ENCODE measurements around the gene GALNS. TPM values are rescaled to one million over a fixed set of nuclear protein-coding genes. Genes with fewer than 3 reads are reported as not detected.

The GALNS gene
- total RNA-seq, 1 donor from 2014 or later, result 15.8 TPM

DNA sequence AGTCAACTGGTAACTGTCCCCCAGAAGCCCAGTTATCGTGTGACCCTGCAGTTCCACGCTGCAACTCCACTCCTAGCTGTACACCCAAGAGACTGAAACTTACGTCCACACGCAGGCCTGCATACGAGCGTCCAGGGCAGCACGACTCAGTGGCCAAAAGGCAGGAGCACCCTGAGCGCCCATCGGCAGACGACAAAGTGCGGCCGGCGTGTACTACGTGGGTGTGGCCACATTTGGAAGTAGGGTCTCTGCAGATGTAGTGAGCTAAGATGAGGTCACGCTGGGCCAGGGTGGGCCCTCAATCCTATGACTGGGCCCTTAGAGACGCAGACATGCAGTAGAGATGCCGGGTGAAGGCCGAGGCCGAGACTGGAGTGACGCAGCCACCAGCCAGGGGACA is 13.5 kb downstream of the GALNS start:
- DNase-seq (ENCODE audit: missing footprints) (no peak), ATAC-seq (no peak)
- intact Hi-C loops (cut with DNase I), result no loop called here

DNA sequence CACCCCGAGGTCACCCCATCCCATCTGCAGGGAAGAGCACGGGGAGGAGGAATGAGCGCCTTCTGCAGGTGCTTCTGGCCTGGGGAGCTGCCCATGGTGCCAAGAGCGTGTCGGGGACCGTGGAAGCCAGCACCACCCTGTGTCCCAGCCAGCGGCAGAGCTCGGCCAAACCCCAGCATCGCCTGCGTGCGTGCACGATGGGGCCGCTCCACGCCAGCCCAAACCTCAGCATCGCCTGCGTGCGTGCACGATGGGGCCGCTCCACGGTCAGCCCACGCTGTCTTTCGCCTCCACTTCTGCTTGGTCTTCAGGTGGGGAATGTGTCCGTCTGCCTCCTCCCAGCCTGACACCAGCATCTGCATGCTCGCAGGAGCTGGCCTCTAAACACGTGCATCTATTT is 13.9 kb downstream of the GALNS start:
- DNase-seq (ENCODE audit: missing footprints), result no peak
- no peak for ATAC-seq
- intact Hi-C loops (cut with DNase I), result no loop called here

DNA sequence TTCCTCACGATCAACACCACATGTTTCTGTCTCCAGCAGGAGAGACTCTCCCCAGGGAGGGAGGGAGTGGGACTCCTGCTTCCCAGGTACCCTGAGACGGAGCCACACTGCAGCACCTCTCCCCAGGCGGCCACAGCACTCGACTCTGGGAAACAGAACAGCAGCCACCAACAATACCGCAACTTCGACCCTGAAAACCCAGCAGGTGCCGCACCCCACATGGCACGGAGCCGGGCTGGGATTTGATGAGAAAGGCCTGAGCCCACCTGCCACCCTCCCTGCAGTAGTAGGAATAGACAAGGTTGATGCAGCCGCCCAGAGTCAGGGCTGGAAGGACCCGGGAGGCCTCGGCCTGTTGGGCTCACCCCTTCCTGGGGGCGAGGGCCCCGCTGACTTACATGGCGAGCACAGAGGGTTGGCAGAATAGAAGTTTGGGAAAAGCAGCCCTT is 14.4 kb downstream of the GALNS start:
- ATAC-seq (no peak), DNase-seq (ENCODE audit: missing footprints) (no peak)
- intact Hi-C loops (cut with DNase I), result no loop called here

DNA sequence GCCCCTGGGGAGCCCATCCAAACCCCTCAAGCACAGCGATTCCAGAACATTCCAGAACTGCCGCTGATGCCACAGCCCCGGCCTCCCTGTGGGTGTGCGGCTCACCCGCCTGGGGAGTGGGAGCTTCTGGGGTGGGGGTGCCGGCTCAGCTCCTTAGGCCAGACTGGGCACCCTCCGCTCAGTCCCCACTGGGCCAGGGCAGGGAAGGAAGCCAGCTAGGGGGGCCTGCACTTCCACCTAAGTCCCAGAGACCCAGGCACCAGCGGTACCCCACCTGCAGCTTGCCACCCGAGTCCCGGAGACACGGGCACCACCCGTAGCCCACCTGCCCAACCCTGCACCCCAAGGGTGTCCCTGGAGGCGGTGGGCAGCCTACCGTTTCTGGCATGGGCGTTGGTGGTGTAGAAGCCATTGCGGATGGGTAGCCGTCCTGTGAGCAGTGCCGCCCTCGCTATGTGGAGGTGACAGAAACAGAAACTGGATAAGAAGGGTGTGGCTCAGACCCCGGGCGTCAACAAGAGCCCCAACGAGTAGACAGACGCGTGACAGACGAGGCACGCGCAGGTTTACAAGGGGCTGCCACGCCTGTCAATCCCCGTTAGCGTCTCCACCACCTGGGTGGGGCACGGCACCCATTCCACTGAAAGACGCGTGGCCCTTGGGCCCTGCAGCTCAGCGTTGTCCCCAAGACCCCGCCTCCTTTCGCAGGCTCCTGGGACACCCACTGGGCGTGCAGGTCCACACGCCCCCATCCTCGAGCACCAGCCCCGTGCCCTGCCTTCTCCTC is 15.0 kb downstream of the GALNS start:
- intact Hi-C loops (cut with DNase I), result no loop called here
- no peak for DNase-seq (ENCODE audit: missing footprints)
- ATAC-seq, result no peak

DNA sequence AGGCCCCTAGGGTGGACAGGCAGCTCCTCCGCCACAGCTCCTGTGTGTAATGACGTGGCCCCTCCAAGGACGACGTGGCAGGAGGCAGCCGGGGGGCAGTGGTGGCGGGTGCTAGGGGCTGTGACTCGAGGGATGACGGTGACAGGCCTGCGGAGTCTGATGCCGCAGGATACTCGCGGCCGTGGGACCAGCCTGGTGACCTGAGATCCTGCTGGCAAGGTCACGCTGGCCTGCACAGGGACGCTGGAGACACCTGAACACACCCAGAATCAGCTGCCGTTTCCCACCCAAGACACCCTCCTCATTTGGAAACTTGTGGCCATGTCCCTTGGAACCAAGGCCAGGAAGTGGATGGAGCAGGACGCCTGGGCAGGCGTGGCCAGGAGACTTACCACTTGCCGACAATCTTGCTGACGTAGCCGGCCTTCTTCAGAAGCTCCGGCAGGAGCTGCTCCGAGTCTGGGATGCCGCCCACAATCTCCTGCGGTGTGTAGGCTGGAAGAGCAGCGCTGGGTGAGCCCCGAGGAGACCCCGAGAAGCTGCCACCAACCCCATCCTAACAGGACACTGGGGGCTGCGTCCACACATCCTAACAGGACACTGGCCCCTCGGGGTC is 16.0 kb downstream of the GALNS start:
- ATAC-seq (no peak), DNase-seq (ENCODE audit: missing footprints) (no peak)
- intact Hi-C loops (cut with DNase I), result no loop called here

DNA sequence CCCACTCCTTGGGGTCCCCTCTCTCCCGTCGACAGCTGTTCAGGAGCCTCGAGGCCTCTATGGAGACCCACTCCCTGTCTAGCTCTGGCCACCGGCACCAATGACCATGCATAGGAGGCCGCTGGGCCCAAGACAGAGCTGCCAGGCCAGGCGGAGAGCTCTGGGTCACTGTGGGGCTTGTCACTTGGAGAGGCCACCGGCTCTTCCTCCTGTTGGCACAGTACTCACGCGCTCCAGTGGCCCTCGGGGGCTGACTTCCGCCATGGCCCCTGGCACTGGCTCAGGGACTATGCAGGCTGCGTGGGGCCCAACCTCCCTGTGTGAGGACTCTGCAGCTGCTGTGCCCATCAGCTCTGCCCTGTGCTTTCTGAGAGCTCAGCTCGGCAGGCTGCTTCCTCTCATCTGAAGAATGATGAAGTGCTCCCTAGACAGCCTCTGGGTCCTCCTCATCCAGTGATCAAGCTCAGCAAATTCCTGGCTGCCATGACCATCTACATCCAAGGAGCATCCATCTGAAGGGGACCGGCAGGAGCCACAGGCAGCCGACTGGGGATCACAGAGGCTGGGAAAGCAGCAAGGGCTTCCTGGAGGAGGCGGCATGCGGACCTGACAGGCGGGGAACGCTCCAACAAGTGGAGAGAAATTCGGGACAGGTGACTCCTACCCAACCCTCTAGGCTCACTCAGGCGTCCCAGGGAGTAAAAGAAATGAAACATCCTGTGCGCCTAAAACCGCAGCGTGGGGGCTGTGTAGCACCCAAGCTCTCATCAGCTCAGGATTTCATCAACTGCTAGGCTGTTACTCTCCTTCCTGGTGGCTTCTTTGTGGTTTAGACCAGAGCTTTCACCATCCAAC is 16.8 kb downstream of the GALNS start:
- intact Hi-C loops (cut with DNase I), result no loop called here
- DNase-seq (ENCODE audit: missing footprints), result no peak
- ATAC-seq, result no peak

DNA sequence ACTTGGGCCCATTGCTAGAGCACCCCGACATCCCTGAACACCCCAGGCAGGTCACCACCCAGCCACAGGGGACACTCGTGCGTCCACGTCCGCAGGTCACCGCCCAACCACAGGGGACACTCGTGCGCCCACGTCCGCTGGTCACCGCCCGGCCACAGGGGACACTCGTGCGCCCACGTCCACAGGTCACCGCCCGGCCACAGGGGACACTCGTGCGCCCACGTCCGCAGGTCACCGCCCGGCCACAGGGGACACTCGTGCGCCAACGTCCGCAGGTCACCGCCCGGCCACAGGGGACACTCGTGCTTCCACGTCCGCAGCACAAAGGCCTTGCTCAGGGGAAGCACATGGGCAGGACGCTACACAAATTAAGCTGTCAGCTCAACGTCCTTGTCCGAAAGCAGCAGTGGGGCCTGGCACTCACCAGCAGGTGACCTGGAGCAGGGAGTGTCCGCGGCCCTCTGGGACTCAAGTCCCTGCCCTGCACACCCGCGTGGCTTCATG is 17.7 kb downstream of the GALNS start:
- no peak for DNase-seq (ENCODE audit: missing footprints)
- ATAC-seq, result no peak
- intact Hi-C loops (cut with DNase I), result no loop called here

DNA sequence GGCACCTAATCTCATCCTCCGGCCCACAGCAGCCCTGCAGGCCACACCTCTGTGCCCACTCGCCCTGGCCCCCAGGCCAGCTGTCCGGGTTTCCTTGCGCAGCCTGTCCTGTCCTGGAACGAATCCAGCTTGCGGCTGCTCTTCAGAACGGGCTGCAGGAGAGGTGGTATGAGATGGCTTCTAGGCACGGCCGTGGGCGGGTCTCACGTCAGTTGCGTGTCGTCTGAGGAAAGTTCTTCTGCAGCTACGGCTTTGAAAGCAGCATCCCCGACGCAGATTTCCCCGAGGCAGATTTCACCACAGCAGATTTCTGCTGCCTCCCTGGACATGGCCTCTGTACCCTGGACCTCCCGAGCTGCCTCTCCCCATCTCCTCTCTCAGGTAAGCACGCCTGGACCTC is 18.2 kb downstream of the GALNS start:
- DNase-seq (ENCODE audit: missing footprints) (no peak), ATAC-seq (no peak)
- intact Hi-C loops (cut with DNase I), result no loop called here

DNA sequence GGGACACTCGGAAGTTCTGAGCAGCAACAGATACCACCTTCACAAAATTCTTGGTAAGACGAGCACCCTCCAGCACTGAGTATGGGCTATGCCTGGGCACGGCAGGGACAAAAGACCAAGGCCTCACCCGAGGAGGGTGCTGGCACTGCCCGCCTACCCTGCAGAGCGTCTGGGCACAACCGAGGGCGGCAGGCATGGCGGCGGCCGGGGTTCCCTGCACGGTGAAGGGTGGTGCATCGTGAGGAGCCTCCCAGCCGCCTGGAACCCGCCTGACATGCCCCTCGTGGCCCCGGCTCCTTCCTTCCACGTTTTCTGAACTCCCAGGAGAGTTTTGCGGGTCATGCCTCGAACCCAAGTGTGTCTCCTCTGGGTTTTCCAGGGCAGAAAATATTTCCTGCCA is 18.9 kb downstream of the GALNS start:
- DNase-seq (ENCODE audit: missing footprints), result no peak
- intact Hi-C loops (cut with DNase I), result no loop called here
- ATAC-seq, result no peak

DNA sequence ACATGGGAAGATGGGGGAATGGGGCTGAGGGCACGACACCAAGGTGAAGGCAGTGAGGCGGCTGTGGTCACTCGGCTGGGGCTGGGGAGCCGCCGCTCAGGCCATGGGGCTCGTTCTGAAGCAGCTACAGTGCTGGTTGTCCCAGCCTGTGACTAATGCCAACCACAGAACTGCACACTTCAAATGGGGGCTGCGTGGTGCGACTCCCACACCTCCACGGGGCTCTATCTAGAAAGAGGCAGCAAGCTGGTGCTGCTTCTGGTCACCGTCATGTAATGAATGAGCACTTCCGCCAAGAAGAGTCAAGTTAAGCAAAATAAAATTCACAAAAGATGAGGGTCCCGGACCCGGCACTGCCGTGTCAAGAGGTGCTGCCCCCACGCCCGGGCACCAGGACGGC is 20.0 kb downstream of the GALNS start:
- intact Hi-C loops (cut with DNase I), result no loop called here
- no peak for DNase-seq (ENCODE audit: missing footprints)
- no peak for ATAC-seq

DNA sequence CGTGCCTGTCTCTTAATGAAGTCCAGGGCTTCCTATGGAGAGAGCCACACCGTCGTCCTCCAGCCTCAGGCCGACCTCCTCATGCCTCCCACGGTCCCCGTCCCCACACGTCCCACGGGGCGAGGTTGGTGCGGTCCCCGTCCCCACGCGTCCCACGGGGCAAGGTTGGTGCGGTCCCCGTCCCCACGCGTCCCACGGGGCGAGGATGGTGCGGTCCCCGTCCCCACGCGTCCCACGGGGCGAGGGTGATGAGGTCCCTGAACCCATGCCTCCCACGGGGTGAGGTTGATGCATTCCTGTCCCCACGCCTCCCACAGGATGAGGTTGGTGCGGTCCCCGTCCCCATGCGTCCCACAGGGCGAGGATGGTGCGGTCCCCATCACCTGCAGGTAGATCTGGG is 20.9 kb downstream of the GALNS start:
- ATAC-seq, result no peak
- no peak for DNase-seq (ENCODE audit: missing footprints)
- intact Hi-C loops (cut with DNase I), result no loop called here

DNA sequence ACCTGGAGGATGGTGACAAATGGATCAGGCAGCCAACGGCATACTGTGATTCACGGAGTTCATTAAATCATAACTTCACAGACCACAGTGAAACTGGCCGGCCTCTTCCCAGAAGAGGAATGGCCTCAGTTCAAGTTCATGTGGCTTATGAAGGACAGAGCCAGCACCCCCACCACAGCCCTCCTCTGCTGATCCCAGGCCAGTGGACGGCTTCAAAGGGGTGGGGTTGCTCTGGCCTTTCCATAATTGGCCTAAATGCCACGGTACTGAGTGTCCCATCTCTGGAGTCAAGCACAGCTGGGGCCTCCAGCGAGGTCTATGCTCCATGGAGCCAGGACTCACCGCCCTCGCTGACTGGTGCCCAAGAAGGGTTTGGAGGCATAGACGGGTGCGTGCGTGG is 21.4 kb downstream of the GALNS start:
- intact Hi-C loops (cut with DNase I), result no loop called here
- DNase-seq (ENCODE audit: missing footprints) (no peak), ATAC-seq (no peak)

DNA sequence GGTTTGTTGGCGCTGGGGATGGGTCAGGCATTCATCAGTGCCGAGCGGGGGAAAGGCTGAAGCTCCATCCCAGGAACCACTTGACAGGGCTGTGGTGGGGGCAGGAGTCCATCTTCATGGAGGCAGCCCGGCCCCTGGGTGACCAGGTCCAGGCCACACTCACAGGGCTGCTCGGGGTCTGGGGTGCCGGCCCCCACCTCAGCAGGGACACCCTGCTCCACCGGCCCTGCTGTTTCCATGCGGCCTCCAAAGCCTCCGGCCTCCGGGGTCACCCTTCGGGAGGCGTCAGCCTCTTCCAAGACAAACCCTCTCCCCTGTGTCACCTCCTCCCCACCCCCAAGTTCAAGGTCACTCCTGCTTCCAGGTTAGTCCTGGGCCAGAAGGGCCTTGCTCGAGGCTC is 22.1 kb downstream of the GALNS start:
- no peak for DNase-seq (ENCODE audit: missing footprints)
- no peak for ATAC-seq
- intact Hi-C loops (cut with DNase I), result no loop called here

DNA sequence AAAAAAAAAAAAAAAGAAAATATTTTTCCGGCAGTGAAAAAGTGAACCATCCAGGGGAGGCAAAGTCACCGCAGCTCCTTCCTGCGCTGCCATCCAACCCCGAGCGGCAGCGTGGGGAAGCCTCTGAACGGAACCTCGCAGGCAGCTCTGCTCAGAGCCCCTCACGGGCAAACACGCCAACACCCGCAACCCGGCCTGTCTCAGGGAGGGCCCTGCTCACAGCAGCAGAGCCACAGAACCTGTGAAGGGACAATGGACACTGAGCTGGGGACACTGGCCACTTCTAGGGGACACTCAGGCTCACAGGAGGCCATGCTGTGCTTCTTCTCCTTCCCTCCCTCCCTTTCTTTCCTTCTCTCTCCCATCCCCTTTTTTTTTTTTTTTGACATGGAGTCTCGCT is 23.7 kb downstream of the GALNS start:
- no peak for ATAC-seq
- DNase-seq (ENCODE audit: missing footprints), result no peak
- intact Hi-C loops (cut with DNase I), result no loop called here

DNA sequence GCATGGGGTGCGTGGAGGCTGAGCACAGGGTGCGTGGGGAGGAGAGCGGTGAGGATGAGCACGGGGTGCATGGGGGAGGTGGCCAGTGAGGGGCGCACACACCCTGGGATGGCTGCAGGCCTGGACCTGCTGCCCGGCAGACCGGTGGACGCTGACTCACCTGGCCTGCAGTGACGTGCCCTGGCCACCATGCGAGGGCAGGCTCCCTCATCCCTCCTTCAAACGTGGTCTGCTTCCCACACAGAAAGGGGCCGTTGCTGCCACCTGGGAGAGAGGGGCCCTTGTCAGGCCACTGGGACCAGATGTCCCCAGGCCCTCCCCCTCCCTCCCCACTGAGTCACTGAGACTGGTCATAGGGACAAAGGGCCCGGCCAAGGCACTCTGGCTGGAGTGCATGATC is 24.9 kb downstream of the GALNS start:
- DNase-seq (ENCODE audit: missing footprints) (no peak), ATAC-seq (no peak)
- intact Hi-C loops (cut with DNase I), result no loop called here

DNA sequence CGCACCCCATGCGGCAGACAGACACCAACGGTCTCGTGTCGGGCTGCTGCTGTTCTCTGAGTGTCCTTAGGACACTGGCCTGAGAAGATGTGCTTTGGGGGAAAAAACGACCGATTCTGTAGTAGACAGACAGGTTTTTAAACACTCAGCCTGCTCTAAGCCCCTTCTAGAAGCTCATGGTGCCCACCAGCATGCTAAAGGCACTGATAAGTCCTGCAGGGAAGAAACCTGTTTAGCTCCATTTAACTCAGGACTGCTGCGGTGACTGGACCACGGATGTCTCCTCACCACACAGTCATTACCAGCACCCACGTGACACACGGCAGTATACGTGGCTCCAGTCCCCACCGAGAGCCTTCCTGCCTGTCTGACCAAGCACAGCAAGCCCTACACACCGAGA is 26.0 kb downstream of the GALNS start:
- ATAC-seq, result no peak
- DNase-seq (ENCODE audit: missing footprints), result no peak
- intact Hi-C loops (cut with DNase I), result no loop called here

DNA sequence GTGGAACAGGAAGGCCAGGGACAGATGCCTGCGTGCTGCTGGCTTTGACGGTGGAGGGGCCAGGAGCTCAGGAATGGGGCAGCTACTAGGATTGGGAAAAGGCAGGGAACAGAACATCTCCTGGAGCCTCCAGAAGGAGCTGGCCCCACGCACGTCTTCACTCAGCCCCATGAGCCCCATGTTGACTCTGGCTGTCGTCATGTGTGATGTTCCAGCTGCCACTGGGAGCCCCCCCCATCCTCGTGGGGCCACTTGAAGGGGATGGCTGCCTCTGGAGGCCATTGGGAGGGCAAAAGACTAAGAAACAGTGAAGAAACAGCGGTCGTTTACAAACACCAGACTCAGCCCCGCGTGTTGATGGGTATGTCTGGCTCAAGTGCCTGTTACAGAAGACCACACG is 26.5 kb downstream of the GALNS start:
- DNase-seq (ENCODE audit: missing footprints) (no peak), ATAC-seq (peak; percentile 69)

DNA sequence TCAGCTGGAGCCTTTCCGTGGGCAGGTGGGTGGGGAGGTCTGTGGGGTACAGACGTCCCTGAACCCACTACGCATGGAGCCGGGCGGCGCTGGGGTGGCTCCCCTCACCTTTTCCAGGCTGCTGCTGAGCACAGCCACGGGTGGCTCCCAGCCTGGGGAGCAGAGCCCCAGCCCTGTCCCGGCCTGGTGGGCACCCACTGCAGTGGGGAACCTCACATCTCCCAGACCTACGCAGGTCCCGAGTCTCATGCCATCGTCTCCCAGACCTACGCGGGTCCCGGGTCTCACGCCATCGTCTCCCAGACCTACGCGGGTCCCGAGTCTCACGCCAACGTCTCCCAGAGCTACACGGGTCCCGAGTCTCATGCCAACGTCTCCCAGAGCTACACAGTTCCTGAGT is 28.0 kb downstream of the GALNS start:
- DNase-seq (ENCODE audit: missing footprints), result no peak
- ATAC-seq, result no peak
- intact Hi-C loops (cut with DNase I), result no loop called here

More for the DNA sequence above, 26.5 kb downstream of the GALNS start:
- intact Hi-C loops (cut with DNase I), result no loop called here

DNA sequence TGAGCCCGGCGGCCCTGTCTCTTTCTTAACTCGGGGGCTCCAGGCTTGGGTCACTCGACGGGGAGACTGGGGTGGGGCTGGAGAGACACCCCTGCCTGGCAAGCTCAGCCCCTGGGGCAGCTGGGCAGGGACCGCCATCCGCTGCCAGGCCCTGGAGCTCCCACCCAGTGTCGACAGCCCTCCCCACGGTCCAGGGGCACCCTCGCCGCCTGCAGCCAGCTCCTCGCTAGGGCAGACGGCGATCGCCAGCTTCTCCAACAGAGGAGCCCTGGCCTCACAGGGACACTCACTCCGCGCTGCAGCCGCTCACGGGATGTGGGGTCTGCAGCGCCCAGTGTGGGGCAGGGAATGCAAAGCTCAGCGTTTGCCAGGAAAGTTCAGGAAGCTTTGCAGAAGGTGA is 29.0 kb downstream of the GALNS start:
- DNase-seq (ENCODE audit: missing footprints), result no peak
- intact Hi-C loops (cut with DNase I), result no loop called here
- ATAC-seq, result no peak
